Measurements from ENCODE around the gene VSIG4.

VSIG4 gene

DNA sequence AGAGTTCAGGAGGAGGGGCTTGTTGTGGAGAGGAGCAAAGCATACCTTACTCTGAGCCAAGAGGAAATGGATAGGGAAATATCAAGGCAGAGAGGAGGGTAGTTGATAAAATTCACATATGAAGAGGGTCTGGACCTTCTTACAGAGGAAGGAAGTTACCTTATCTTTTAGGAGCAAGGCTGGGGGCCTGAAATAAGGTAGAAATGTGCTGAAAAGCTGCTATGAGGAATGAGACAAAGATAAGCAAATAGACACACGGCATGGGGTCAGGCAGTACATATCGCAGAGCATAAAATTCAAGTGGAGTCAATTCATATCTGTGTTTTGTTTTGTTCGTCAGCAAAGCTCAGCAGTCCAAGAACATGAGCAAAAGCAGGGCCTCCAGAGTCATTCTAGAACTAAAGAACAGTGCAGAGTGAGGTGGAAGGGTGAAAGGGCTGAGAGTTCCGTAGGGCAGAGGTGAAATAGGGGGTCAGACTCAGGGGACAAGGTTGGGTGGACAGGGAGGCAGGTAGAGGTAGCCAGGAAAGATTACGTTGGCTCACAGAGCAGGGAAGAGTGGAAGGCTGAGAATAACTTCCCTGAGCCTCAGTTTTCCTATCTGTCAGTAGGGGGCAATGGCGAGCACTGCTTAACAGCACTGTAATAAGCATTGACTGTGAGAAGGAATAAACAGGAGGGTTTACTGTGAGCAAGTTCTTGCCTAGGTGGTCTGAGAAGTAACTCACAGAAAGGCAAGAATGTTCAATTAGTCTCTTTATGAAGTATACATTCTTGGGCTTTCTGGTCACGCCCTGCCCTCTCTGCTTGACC is 9.2 kb downstream of the VSIG4 start:
- TF ChIP-seq, protein P1, sequence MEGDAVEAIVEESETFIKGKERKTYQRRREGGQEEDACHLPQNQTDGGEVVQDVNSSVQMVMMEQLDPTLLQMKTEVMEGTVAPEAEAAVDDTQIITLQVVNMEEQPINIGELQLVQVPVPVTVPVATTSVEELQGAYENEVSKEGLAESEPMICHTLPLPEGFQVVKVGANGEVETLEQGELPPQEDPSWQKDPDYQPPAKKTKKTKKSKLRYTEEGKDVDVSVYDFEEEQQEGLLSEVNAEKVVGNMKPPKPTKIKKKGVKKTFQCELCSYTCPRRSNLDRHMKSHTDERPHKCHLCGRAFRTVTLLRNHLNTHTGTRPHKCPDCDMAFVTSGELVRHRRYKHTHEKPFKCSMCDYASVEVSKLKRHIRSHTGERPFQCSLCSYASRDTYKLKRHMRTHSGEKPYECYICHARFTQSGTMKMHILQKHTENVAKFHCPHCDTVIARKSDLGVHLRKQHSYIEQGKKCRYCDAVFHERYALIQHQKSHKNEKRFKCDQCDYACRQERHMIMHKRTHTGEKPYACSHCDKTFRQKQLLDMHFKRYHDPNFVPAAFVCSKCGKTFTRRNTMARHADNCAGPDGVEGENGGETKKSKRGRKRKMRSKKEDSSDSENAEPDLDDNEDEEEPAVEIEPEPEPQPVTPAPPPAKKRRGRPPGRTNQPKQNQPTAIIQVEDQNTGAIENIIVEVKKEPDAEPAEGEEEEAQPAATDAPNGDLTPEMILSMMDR (IDR thresholded peaks at IDR 0.05): no peak
- Histone ChIP-seq H3K4me2 (ENCODE audit: low read length) (no peak overlapping the region), H2AFZ (no peak overlapping the region), H3K4me1 (no peaks in the 10 kb centered on the region), H3K27ac (no peak overlapping the region), H3K27me3 (ENCODE audit: control insufficient read depth, insufficient read depth, low read length) (no peaks in the 10 kb centered on the region), H3K9ac (no peak overlapping the region), H3K36me3 (ENCODE audit: control insufficient read depth, insufficient read depth, low read length) (no peaks in the 10 kb centered on the region), H3K4me3 (ENCODE audit: low read depth, low read length) (no peak overlapping the region), H3K9me3 (ENCODE audit: control insufficient read depth, low read length) (no peaks in the 10 kb centered on the region), H3K79me2 (no peaks in the 10 kb centered on the region)

DNA sequence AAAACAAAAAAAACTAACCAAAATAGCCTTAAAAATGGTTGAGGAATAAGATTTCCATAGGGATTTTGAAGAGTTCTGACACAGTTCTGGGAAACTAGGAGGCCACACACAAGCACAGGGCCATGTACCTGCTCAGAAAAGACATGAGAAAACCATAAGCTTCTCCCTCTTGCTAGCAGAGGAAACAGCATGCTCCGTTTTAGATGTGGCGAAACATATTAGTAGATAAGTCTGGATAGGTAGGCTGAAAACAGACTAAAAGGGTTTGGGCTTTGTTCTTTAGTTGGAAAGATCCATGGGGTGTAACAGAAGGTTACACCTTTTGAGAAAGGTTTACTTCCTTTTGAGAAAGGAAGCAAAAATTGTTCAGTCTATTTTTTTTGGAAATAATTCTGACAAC is 10.9 kb downstream of the VSIG4 start:
- TF ChIP-seq, protein P1 (IDR thresholded peaks at IDR 0.05): no peak
- Histone ChIP-seq H3K9me3 (ENCODE audit: control insufficient read depth, low read length) (no peaks in the 10 kb centered on the region), H3K27ac (no peak overlapping the region), H3K79me2 (no peaks in the 10 kb centered on the region), H3K27me3 (ENCODE audit: control insufficient read depth, insufficient read depth, low read length) (no peaks in the 10 kb centered on the region), H3K4me3 (ENCODE audit: low read depth, low read length) (no peak overlapping the region), H3K9ac (no peak overlapping the region), H3K36me3 (ENCODE audit: control insufficient read depth, insufficient read depth, low read length) (no peaks in the 10 kb centered on the region), H2AFZ (no peak overlapping the region), H3K4me1 (no peaks in the 10 kb centered on the region), H3K4me2 (ENCODE audit: low read length) (no peak overlapping the region)

DNA sequence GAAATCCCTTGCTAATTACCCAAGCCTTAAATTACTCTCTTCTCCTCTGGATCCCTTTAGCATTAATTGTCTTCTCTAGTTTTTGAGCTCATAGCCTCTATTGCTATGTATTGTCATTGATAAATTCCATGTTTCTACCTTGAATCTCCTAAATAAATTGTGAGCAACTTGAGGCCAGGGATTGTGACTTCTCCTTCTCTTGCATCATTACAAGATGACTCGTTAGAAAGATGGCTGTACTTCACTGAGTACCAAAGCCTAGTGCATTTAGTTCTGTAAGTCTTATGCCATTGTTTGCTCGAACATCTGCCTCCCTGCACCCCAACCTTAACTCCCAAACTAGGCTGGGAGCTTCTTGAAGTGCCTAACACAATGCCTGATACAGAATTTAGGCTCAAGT is 15.3 kb downstream of the VSIG4 start:
- Histone ChIP-seq H3K36me3 (ENCODE audit: control insufficient read depth, insufficient read depth, low read length) (no peaks in the 10 kb centered on the region), H3K79me2 (no peaks in the 10 kb centered on the region), H2AFZ (no peak overlapping the region), H3K4me3 (ENCODE audit: low read depth, low read length) (no peak overlapping the region), H3K27me3 (ENCODE audit: control insufficient read depth, insufficient read depth, low read length) (no peaks in the 10 kb centered on the region), H3K27ac (no peak overlapping the region), H3K4me1 (no peaks in the 10 kb centered on the region), H3K9ac (no peak overlapping the region), H3K4me2 (ENCODE audit: low read length) (no peak overlapping the region), H3K9me3 (ENCODE audit: control insufficient read depth, low read length) (no peaks in the 10 kb centered on the region)
- TF ChIP-seq, protein P1 (IDR thresholded peaks at IDR 0.05): no peak

DNA sequence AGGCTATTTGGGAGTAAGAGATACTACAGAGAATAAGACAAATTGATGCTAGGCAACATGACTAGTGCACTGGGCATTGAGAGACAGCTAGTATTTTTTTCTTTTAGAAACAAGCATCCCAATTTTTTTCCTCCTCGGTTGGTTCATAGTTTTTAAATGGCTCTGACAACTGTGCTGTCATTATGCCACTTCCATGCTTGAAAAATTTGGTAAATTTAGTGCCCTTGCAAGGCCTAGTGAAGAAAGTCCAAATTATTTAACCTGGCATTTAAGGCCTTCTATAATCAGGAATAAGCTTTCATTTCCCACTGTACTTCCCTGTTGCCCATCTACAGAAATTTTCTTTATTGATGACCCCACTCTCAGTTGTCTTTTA is 15.8 kb downstream of the VSIG4 start:
- Histone ChIP-seq H3K79me2 (no peaks in the 10 kb centered on the region), H2AFZ (no peak overlapping the region), H3K4me3 (ENCODE audit: low read depth, low read length) (no peak overlapping the region), H3K9ac (no peak overlapping the region), H3K36me3 (ENCODE audit: control insufficient read depth, insufficient read depth, low read length) (no peaks in the 10 kb centered on the region), H3K4me2 (ENCODE audit: low read length) (no peak overlapping the region), H3K4me1 (no peaks in the 10 kb centered on the region), H3K9me3 (ENCODE audit: control insufficient read depth, low read length) (no peaks in the 10 kb centered on the region), H3K27me3 (ENCODE audit: control insufficient read depth, insufficient read depth, low read length) (no peaks in the 10 kb centered on the region), H3K27ac (no peak overlapping the region)
- TF ChIP-seq, protein P1 (IDR thresholded peaks at IDR 0.05): no peak
